Heart right ventricle (tissue), 16 donors: ENCODE results near the gene WWOX. TPM values are rescaled to one million over a fixed set of nuclear protein-coding genes. Genes with fewer than 3 reads are reported as not detected.

Experiments
- ATAC-seq, 8 donors: fragments of 200-7000 bp; cut with Tn5 transposase; one replicate each; pipeline ENCODE4 v1.9.1; 2020; ENCODE audit warnings: mild to moderate bottlenecking in 8 of 8, moderate library complexity in 8 of 8, moderate number of reproducible peaks in 1 of 8
- DNase-seq, 2 donors: peaks; one replicate each; pipeline ENCODE4 v3.0.0-alpha.2; 2020
- H3K27ac ChIP-seq, 10 donors: fragments of 200-600 bp; sonication (generic) in 2 of 10; one replicate each; pipeline versions ENCODE4 v1.5.0 to v1.8.0; 2020 to 2022; ENCODE audit warnings: mild to moderate bottlenecking in 3 of 10
- H3K27me3 ChIP-seq, 7 donors: fragments of 200-600 bp; one replicate each; pipeline ENCODE4 v1.8.0; 2021 to 2022; ENCODE audit warnings: mild to moderate bottlenecking in 2 of 7
- H3K36me3 ChIP-seq, 9 donors: fragments of 200-600 bp; sonication (generic) in 1 of 9; one replicate each; pipeline versions ENCODE4 v1.5.0 to v1.8.0; 2020 to 2022; ENCODE audit warnings: mild to moderate bottlenecking in 2 of 9
- H3K4me1 ChIP-seq, 9 donors: fragments of 200-600 bp; sonication (generic) in 1 of 9; one replicate each; pipeline versions ENCODE4 v1.5.0 to v1.8.0; 2020 to 2022; ENCODE audit warnings: mild to moderate bottlenecking in 4 of 9
- H3K4me3 ChIP-seq, 10 donors: fragments of 200-600 bp; sonication (generic) in 2 of 10; one replicate each; pipeline versions ENCODE4 v1.5.0 to v1.8.0; 2020 to 2022; ENCODE audit warnings: mild to moderate bottlenecking in 7 of 10, moderate library complexity in 2 of 10
- H3K9me3 ChIP-seq, 11 donors: fragments of 200-600 bp in 10 of 11; sonication (generic) in 2 of 11; one replicate each; pipeline versions ENCODE4 v1.5.0 to v1.8.0; 2013 to 2022; ENCODE audit warnings: mild to moderate bottlenecking in 2 of 11, control low read depth in 1 of 11, moderate library complexity in 1 of 11
- WGBS, 2 donors: extraction: QIAGEN DNeasy Blood & Tissue Kit; methylation state at CpG; one replicate each; pipeline ENCODE4 v1.1.7; 2013; ENCODE audit warnings: inconsistent platforms in 1 of 2; 5-methylcytosine and 5-hydroxymethylcytosine counted together
- intact Hi-C, 10 donors: fragments of 100-400 bp; cut with DNase I; formaldehyde crosslinking; loops; one replicate each; pipeline versions ENCODE4 v1.11.1 to v1.14.2; 2022
- polyA plus RNA-seq, 2 donors: library from polyadenylated mRNA; stranded (reverse); fragments of 200-250 nt; gene quantifications; one replicate each; pipeline ENCODE4 v1.2.3, GENCODE V29; 2013
- total RNA-seq, 10 donors: library from RNA; stranded (reverse); fragmentation: NEBNext Ultra II Directional in 3 of 10; extraction: Animal tissue kit (Norgen Biotek cat#: 25700) in 3 of 10; gene quantifications; one replicate each; pipeline versions ENCODE4 v1.2.1 to v1.2.4, GENCODE V29; 2021 to 2023
- TF ChIP-seq, protein P1 (sequence below), 9 donors: fragments of 200-600 bp; sonication (generic) in 2 of 9; IDR thresholded peaks; one replicate each; pipeline versions ENCODE4 v1.5.0 to v1.8.0; 2021 to 2022; ENCODE audit warnings: antibody characterized with exemption in 9 of 9, mild to moderate bottlenecking in 5 of 9, moderate library complexity in 1 of 9
- donor health status: Arrhythmogenic right ventricular cardiomyopathy.
- donor health status: ischemic (EF 13 %, LVEDD 7.1; RV severe dilation, severe dysfunction).
- donor health status: healthy with polysubstance abuse.
- donor health status: DM: no; HTN: yes; CAD: no.
- donor health status: DM: no; HTN: no; CAD: no.
- donor health status: ischemic (EF 25% LVEDD 6.9; RV normal size, moderate dysfunction).
- donor health status: ischemic (EF 25% LVEDD 5.7; RV mildly dilated, moderate dysfunction).
- donor health status: healthy.
- donor health status: DM: yes; HTN: yes; CAD: no.
- donor health status: Ischemic cardiomyopathy.
- donor health status: ischemic (EF 35%, LVEDD 5.7; RV mildly dilated, moderate dysfunction).
- donor health status: nonischemic (EF 11% LVEDD 7.7; RV severe dilation, severe dysfunction).
- donor health status: DM: yes; HTN: yes; CAD: no.
- donor health status: PGD.
- donor health status: ischemic (EF 29% LVEDD 5.4; RV normal size, mild dysfunction).
- donor health status: nonischemic (EF 23%, LVEDD 6.1; RV moderate dilation, normal function).

Gene WWOX
- total and polyA plus RNA-seq, 12 donors = 4.9 to 15.0 (median 9.9) TPM

DNA sequence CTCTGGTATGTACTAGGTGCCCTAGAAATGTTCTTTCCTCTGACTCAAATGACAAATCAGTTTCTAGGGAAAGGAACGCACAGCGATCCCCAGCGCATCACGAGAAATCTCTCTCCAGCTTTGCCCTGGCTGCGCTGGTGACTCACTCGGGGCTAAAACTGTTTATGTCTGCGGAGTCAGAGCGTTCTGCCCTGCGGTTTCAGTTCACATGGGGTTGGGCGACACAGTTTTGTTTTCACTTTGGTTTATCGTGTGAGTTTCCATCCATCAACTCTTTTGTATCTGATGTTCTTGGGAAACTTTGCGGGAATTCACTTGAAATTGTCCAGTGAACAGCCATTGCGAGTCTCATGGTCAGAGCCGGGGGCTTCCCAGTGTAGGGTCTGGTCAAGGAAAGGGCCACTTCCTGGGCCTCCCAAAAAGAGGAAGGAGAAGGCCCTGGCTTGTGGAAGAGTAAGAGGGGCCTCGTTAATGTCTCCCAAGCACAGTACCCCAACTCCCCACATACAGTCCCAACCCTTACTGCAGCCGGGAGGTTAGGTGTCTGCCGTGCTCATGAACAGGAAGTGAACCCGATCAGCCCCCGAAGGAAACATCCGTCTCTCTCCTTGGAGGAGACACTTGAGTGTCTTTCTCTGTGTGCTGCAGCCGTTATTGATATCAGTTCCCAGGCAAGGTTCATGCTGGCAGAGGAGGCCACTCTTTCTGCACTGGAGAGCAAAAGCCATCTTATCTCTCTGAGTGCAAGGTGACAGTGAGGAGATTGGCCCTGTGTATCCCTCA, 643.2 kb downstream of the WWOX start:
- intact Hi-C loops = no loop called here
- ATAC-seq (peak in 4 of 8 donors; percentile 21 to 50 (median 38)), DNase-seq (no peak)
- peak overlapping the region in 1 of 10 donors; percentile 75 for H3K27ac ChIP-seq
- no peaks in the 10 kb centered on the region for H3K27me3 ChIP-seq
- WGBS, 2 donors = 78 to 79% methylated on average over 21 of the region's 21 CpGs
- no peaks in the 10 kb centered on the region for H3K36me3 ChIP-seq
- H3K4me1 ChIP-seq = peaks cover 0 to 10% (median 0%) of the 10 kb centered on the region in 9 donors
- no peaks in the 10 kb centered on the region for H3K9me3 ChIP-seq
- peak overlapping the region in 1 of 10 donors; percentile 34 for H3K4me3 ChIP-seq
- TF ChIP-seq, protein P1, sequence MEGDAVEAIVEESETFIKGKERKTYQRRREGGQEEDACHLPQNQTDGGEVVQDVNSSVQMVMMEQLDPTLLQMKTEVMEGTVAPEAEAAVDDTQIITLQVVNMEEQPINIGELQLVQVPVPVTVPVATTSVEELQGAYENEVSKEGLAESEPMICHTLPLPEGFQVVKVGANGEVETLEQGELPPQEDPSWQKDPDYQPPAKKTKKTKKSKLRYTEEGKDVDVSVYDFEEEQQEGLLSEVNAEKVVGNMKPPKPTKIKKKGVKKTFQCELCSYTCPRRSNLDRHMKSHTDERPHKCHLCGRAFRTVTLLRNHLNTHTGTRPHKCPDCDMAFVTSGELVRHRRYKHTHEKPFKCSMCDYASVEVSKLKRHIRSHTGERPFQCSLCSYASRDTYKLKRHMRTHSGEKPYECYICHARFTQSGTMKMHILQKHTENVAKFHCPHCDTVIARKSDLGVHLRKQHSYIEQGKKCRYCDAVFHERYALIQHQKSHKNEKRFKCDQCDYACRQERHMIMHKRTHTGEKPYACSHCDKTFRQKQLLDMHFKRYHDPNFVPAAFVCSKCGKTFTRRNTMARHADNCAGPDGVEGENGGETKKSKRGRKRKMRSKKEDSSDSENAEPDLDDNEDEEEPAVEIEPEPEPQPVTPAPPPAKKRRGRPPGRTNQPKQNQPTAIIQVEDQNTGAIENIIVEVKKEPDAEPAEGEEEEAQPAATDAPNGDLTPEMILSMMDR (IDR thresholded peaks at IDR 0.05) = no peak

DNA sequence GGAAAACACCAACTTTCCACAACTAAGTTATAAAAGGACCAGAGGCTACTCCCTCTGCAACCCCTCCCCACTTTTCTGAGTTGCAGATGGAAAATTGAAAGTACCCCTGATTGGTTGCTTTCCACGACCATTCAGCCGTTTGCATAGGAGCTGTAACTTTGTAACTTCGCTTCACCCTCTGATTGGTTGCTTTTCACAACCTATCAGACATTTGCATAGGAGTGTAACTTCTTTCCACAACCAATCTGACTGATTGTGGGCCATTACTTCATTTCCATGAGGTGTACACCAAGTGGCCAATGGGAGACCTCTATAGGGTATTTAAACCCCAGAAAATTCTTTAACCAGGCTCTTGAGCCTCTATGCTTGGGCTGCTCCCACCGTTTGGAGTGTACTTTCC, 644.1 kb downstream of the WWOX start:
- Histone ChIP-seq H3K27me3 (no peaks in the 10 kb centered on the region), H3K9me3 (no peaks in the 10 kb centered on the region), H3K36me3 (no peaks in the 10 kb centered on the region), H3K27ac (no peak overlapping the region), H3K4me1 (peaks cover 0 to 10% (median 0%) of the 10 kb centered on the region in 9 donors), H3K4me3 (no peak overlapping the region)
- ATAC-seq = no peak
- TF ChIP-seq, protein P1 (IDR thresholded peaks at IDR 0.05) = no peak
- WGBS, 2 donors = 90 to 94% methylated on average over 4 of the region's 4 CpGs
- DNase-seq = no peak
- intact Hi-C loops = no loop called here

DNA sequence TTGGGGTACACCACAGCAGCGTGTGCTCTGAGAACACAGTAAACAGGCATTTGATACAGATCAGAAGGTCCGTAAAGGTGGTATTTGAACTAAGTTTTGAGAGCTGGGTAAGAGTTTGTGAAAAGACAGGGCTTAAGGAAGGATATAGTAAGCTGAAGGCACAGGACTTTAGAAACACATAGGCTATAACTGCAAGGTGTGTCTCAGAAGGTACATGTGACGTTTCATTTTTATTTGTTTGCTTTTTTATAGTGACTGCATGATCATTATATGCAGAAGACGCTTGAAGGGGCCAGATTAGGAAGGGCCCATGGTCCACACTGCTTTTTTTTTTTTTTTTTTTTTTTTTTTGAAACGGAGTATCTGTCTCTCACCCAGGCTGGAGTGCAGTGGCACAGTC, 644.6 kb downstream of the WWOX start:
- intact Hi-C loops = no loop called here
- Histone ChIP-seq H3K4me1 (peaks cover 0 to 10% (median 0%) of the 10 kb centered on the region in 9 donors), H3K27me3 (no peaks in the 10 kb centered on the region), H3K9me3 (no peaks in the 10 kb centered on the region), H3K36me3 (no peaks in the 10 kb centered on the region), H3K27ac (no peak overlapping the region), H3K4me3 (no peak overlapping the region)
- WGBS, 2 donors = 98 to 99% methylated on average over 5 of the region's 5 CpGs
- ATAC-seq (no peak), DNase-seq (no peak)
- TF ChIP-seq, protein P1 (IDR thresholded peaks at IDR 0.05) = no peak

DNA sequence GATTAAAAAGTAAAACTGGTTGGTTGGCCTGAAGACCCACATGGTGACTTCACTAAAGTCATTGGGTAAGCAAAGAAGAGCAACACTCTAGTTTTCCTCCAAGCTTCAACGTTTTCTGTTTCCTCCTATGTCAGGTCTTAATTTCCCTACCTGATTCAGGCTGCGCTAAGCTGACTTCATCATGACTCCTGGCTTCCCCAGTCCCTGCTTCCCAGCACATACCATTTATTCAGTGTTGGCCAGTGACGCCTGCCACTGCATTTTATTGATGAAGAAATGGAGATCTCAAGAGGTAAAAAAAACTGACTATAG, 645.3 kb downstream of the WWOX start:
- 79 to 90% methylated on average over 3 of the region's 3 CpGs for WGBS, 2 donors
- intact Hi-C loops = no loop called here
- no peaks in the 10 kb centered on the region for H3K36me3 ChIP-seq
- no peaks in the 10 kb centered on the region for H3K27me3 ChIP-seq
- H3K4me1 ChIP-seq = peaks cover 0 to 11% (median 0%) of the 10 kb centered on the region in 9 donors
- no peak overlapping the region for H3K27ac ChIP-seq
- no peak for DNase-seq
- no peak for ATAC-seq
- H3K4me3 ChIP-seq = no peak overlapping the region
- H3K9me3 ChIP-seq = no peaks in the 10 kb centered on the region
- TF ChIP-seq, protein P1 (IDR thresholded peaks at IDR 0.05) = no peak
